ENCODE results near the gene NUP210L. TPM values are rescaled to one million over a fixed set of nuclear protein-coding genes. Genes with fewer than 3 reads are reported as not detected.

Gene NUP210L
- total and polyA plus RNA-seq, 9 of the 15 experiments (the other 6 are each of a cell fraction or from before 2014, with no cell fraction given) = 0.01 to 0.04 TPM; not detected in 7

DNA sequence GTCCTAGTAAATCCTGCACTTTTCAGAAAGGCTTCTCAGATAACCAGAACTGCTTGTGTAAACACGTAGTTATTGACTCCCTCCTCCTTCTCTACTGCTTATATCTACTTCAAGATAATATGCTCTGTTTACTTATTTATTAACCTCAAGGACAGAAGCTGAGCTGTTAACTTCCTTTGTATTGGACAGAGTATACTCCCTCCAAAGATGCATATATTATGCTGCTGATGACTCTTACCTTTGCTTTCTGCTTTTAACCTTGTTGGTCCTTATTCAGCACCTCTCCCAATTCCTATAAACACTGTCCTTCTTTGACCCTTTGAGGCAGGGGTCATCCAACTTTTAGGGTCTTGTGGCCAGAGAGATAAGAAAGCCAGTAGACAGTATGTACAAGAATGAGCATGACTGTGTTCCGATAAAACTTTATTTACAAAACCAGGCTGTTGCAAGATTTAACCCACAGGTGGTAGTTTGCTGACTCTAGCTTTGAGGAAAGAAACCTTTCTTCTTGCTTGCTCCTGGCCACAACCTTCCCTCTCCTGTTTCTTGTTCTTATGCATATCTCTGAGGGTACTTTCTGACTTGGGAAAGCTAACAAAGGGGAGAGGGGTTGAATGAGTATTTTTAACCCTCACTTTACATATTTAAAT, 32.1 kb upstream of the NUP210L start (continued):
- TF ChIP-seq, protein P1, sequence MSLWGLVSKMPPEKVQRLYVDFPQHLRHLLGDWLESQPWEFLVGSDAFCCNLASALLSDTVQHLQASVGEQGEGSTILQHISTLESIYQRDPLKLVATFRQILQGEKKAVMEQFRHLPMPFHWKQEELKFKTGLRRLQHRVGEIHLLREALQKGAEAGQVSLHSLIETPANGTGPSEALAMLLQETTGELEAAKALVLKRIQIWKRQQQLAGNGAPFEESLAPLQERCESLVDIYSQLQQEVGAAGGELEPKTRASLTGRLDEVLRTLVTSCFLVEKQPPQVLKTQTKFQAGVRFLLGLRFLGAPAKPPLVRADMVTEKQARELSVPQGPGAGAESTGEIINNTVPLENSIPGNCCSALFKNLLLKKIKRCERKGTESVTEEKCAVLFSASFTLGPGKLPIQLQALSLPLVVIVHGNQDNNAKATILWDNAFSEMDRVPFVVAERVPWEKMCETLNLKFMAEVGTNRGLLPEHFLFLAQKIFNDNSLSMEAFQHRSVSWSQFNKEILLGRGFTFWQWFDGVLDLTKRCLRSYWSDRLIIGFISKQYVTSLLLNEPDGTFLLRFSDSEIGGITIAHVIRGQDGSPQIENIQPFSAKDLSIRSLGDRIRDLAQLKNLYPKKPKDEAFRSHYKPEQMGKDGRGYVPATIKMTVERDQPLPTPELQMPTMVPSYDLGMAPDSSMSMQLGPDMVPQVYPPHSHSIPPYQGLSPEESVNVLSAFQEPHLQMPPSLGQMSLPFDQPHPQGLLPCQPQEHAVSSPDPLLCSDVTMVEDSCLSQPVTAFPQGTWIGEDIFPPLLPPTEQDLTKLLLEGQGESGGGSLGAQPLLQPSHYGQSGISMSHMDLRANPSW (CRISPR knock-in tag; IDR thresholded peaks at IDR 0.05) = no peak
- no peak for TF ChIP-seq TFAM (CRISPR knock-in tag; conservative IDR thresholded peaks at IDR 0.05)
- peak; percentile 88; the same call in 1 of the 2 replicates for TF ChIP-seq MTA3 (IDR thresholded peaks at IDR 0.05; ENCODE audit: borderline replicate concordance)
- TF ChIP-seq ZSCAN32 (CRISPR knock-in tag; IDR thresholded peaks at IDR 0.05) = no peak
- TF ChIP-seq RREB1 (CRISPR knock-in tag; IDR thresholded peaks at IDR 0.05) = no peak
- no peak for TF ChIP-seq XRCC3 (IDR thresholded peaks at IDR 0.05)
- no peak for TF ChIP-seq ZNF398 (CRISPR knock-in tag; IDR thresholded peaks at IDR 0.05)
- TF ChIP-seq, protein P2, sequence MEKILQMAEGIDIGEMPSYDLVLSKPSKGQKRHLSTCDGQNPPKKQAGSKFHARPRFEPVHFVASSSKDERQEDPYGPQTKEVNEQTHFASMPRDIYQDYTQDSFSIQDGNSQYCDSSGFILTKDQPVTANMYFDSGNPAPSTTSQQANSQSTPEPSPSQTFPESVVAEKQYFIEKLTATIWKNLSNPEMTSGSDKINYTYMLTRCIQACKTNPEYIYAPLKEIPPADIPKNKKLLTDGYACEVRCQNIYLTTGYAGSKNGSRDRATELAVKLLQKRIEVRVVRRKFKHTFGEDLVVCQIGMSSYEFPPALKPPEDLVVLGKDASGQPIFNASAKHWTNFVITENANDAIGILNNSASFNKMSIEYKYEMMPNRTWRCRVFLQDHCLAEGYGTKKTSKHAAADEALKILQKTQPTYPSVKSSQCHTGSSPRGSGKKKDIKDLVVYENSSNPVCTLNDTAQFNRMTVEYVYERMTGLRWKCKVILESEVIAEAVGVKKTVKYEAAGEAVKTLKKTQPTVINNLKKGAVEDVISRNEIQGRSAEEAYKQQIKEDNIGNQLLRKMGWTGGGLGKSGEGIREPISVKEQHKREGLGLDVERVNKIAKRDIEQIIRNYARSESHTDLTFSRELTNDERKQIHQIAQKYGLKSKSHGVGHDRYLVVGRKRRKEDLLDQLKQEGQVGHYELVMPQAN (IDR thresholded peaks at IDR 0.05; ENCODE audit: borderline replicate concordance) = peak; percentile 27; the same call in 1 of the 2 replicates
- TF ChIP-seq ETV5 (CRISPR knock-in tag; IDR thresholded peaks at IDR 0.05; ENCODE audit: low read depth) = no peak
- peak; percentile 81 for TF ChIP-seq SMARCE1 (IDR thresholded peaks at IDR 0.05)
- peak; percentile 28 for TF ChIP-seq E2F8 (IDR thresholded peaks at IDR 0.05; ENCODE audit: low read depth, partially characterized antibody)

All from K562 (cell line).